Esophagus muscularis mucosa (tissue), 3 donors: ENCODE results near the gene LRRD1.

ENCODE experiments used
- CTCF ChIP-seq, 3 experiments: fragments of 200-600 bp in 2 of 3; fragments of 450-650 bp in 1 of 3; sonication (generic) in 2 of 3; IDR thresholded peaks; one replicate each; pipeline ENCODE4 v1.5.1; 2017 to 2019; ENCODE audit warnings: antibody characterized with exemption in 3 of 3, mild to moderate bottlenecking in 2 of 3, moderate library complexity in 1 of 3
- POLR2A ChIP-seq: fragments of 450-650 bp; IDR thresholded peaks from one replicate; pipeline ENCODE4 v1.6.1; 2017; ENCODE audit warnings: antibody characterized with exemption, moderate library complexity, mild to moderate bottlenecking, low read depth

- no peak for TF ChIP-seq CTCF (IDR thresholded peaks at IDR 0.05)
- no peak for TF ChIP-seq POLR2A
Observed at GRCh38 chr7:92133133-92133736, 45.7 kb downstream of the LRRD1 start.
